Naive thymus-derived CD4-positive, alpha-beta T cell (primary cell): ENCODE results near the gene SERPINA10. TPM values are rescaled to one million over a fixed set of nuclear protein-coding genes. Genes with fewer than 3 reads are reported as not detected.

ENCODE experiments used
- ATAC-seq: fragments of 150-1000 bp; cut with Tn5 transposase; 2 replicates; pipeline ENCODE4 v1.10.0; 2021; ENCODE audit warnings: mild to moderate bottlenecking, moderate library complexity
- CTCF ChIA-PET: fragments of 350-600 bp; sonication (Branson Sonifier 250); formaldehyde crosslinking; loops from one replicate; lab custom pipeline; 2021; ENCODE audit warnings: antibody characterized with exemption; lab: Charles Lee
- POLR2A ChIA-PET: fragments of 350-600 bp; sonication (Branson Sonifier 250); formaldehyde crosslinking; loops from one replicate; lab custom pipeline; 2021; ENCODE audit warnings: antibody characterized with exemption, inconsistent platforms; lab: Charles Lee
- DNase-seq, 9 donors: peaks; one replicate each; pipeline versions ENCODE4 v3.0.0 to v3.0.0-alpha.2; 2020 to 2022; ENCODE audit warnings: mixed read lengths in 1 of 9
- H3K27ac ChIP-seq: one replicate; pipeline ENCODE4 v1.7.0; 2013; ENCODE audit warnings: mild to moderate bottlenecking, low read depth, low read length, moderate library complexity
- H3K27me3 ChIP-seq, 2 donors: one replicate each; pipeline ENCODE4 v1.7.0; 2013; ENCODE audit warnings: low read length in 2 of 2, mild to moderate bottlenecking in 2 of 2, moderate library complexity in 2 of 2; ENCODE audit not compliant: control insufficient read depth in 2 of 2, insufficient read depth in 2 of 2
- H3K36me3 ChIP-seq, 3 experiments: 1 replicate in 2 of 3; 2 replicates in 1 of 3; pipeline ENCODE4 v1.7.0; 2013; ENCODE audit warnings: low read length in 3 of 3, mild to moderate bottlenecking in 3 of 3, moderate library complexity in 1 of 3; ENCODE audit not compliant: insufficient read depth in 3 of 3, control insufficient read depth in 2 of 3
- H3K4me1 ChIP-seq, 2 donors: one replicate each; pipeline ENCODE4 v1.7.0; 2013; ENCODE audit warnings: low read length in 2 of 2, mild to moderate bottlenecking in 2 of 2, moderate library complexity in 1 of 2; ENCODE audit not compliant: control insufficient read depth in 2 of 2, insufficient read depth in 2 of 2
- H3K4me3 ChIP-seq: 2 replicates; pipeline ENCODE4 v1.7.0; 2013; ENCODE audit warnings: mild to moderate bottlenecking, low read length
- H3K9me3 ChIP-seq, 3 experiments: 1 replicate in 2 of 3; 2 replicates in 1 of 3; pipeline ENCODE4 v1.7.0; 2013; ENCODE audit warnings: low read length in 3 of 3; ENCODE audit not compliant: control insufficient read depth in 2 of 3
- H3K27ac Mint-ChIP-seq, 9 donors: one replicate each; pipeline ENCODE4 v1.8.0; 2020 to 2022; ENCODE audit warnings: mixed read lengths in 9 of 9, mild to moderate bottlenecking in 8 of 9, moderate library complexity in 5 of 9, inconsistent platforms in 2 of 9
- H3K27me3 Mint-ChIP-seq, 5 donors: one replicate each; pipeline ENCODE4 v1.8.0; 2021 to 2022; ENCODE audit warnings: mixed read lengths in 5 of 5, mild to moderate bottlenecking in 1 of 5
- H3K36me3 Mint-ChIP-seq, 5 donors: one replicate each; pipeline ENCODE4 v1.8.0; 2020 to 2022; ENCODE audit warnings: mixed read lengths in 5 of 5, mild to moderate bottlenecking in 3 of 5, inconsistent platforms in 1 of 5
- H3K4me1 Mint-ChIP-seq, 7 donors: one replicate each; pipeline ENCODE4 v1.8.0; 2020 to 2022; ENCODE audit warnings: mixed read lengths in 7 of 7, mild to moderate bottlenecking in 3 of 7, inconsistent platforms in 1 of 7
- H3K4me3 Mint-ChIP-seq, 10 donors: one replicate each; pipeline ENCODE4 v1.8.0; 2020 to 2022; ENCODE audit warnings: mild to moderate bottlenecking in 10 of 10, mixed read lengths in 10 of 10, moderate library complexity in 6 of 10, inconsistent platforms in 2 of 10
- H3K9me3 Mint-ChIP-seq, 11 donors: one replicate each; pipeline ENCODE4 v1.8.0; 2020 to 2022; ENCODE audit warnings: mixed read lengths in 11 of 11, mild to moderate bottlenecking in 4 of 11, inconsistent platforms in 1 of 11, moderate library complexity in 1 of 11
- intact Hi-C, 2 donors: fragments of 100-400 bp; cut with micrococcal nuclease; formaldehyde crosslinking; loops; one replicate each; pipeline ENCODE4 v1.15.1; 2023
- polyA plus RNA-seq, 2 donors: library from polyadenylated mRNA; unstranded; fragments of 300-500 nt; fragmentation: Illumina TruSeq; gene quantifications; one replicate each; pipeline ENCODE4 v1.2.3, GENCODE V29; 2021
- total RNA-seq, 6 experiments: library from RNA in 5 of 6; stranded (reverse) in 5 of 6; gene quantifications; 1 replicate in 5 of 6; 2 replicates in 1 of 6; pipeline ENCODE4 v1.2.3 and lab custom pipeline; 2021 to 2026

Gene SERPINA10
- total and polyA plus RNA-seq, 7 experiments from 2014 or later = not detected

- H3K27ac ChIP-seq = no peak overlapping the region
- POLR2A ChIA-PET = no interaction called here
- Mint-ChIP-seq H3K36me3 (no peaks in the 10 kb centered on the region), H3K27me3 (peaks cover 0 to 26% (median 12%) of the 10 kb centered on the region in 5 donors), H3K9me3 (peaks cover 0 to 11% (median 0%) of the 10 kb centered on the region in 11 donors), H3K27ac (no peak overlapping the region), H3K4me3 (no peak overlapping the region), H3K4me1 (no peaks in the 10 kb centered on the region)
- no peaks in the 10 kb centered on the region for H3K36me3 ChIP-seq
- intact Hi-C loops = no loop called here
- no peaks in the 10 kb centered on the region for H3K27me3 ChIP-seq
- H3K9me3 ChIP-seq = no peaks in the 10 kb centered on the region
- DNase-seq = no peak
- CTCF ChIA-PET = no interaction called here
- ATAC-seq = no peak
- no peak overlapping the region for H3K4me3 ChIP-seq
- no peaks in the 10 kb centered on the region for H3K4me1 ChIP-seq
Measured at GRCh38 chr14:94328196-94328595, 35.1 kb upstream of the SERPINA10 start.

GRCh38 chr14:94322648-94323570, 29.8 kb upstream of the SERPINA10 start, which contains the start of gene SERPINA6:
Gene SERPINA6, minus strand, starts transcription at chr14:94323336. Its CDS starts 8,688 bp downstream, at chr14:94314648.
- ChIA-PET POLR2A (no interaction called here), CTCF (no interaction called here)
- Histone ChIP-seq H3K36me3 (no peaks in the 10 kb centered on the region), H3K4me1 (no peaks in the 10 kb centered on the region), H3K9me3 (no peaks in the 10 kb centered on the region), H3K27ac (no peak within 1 kb of the TSS), H3K27me3 (no peaks in the 10 kb centered on the region), H3K4me3 (no peak within 1 kb of the TSS)
- H3K4me1 Mint-ChIP-seq = no peaks in the 10 kb centered on the region
- intact Hi-C loops = no loop called here
- H3K27ac Mint-ChIP-seq = no peak within 1 kb of the TSS
- ATAC-seq = no peak
- H3K4me3 Mint-ChIP-seq = no peak within 1 kb of the TSS
- H3K9me3 Mint-ChIP-seq = peaks cover 0 to 6% (median 0%) of the 10 kb centered on the region in 11 donors
- H3K36me3 Mint-ChIP-seq = no peaks in the 10 kb centered on the region
- peaks cover 7 to 22% (median 10%) of the 10 kb centered on the region in 5 donors for H3K27me3 Mint-ChIP-seq
- DNase-seq = no peak

- Histone ChIP-seq H3K4me1 (no peaks in the 10 kb centered on the region), H3K9me3 (no peaks in the 10 kb centered on the region), H3K36me3 (no peaks in the 10 kb centered on the region), H3K27me3 (no peaks in the 10 kb centered on the region), H3K27ac (no peak overlapping the region), H3K4me3 (no peak overlapping the region)
- Mint-ChIP-seq H3K9me3 (peaks cover 0 to 8% (median 0%) of the 10 kb centered on the region in 11 donors), H3K4me3 (no peak overlapping the region), H3K4me1 (no peaks in the 10 kb centered on the region), H3K36me3 (no peaks in the 10 kb centered on the region), H3K27me3 (peaks cover 7 to 26% (median 7%) of the 10 kb centered on the region in 5 donors), H3K27ac (no peak overlapping the region)
- intact Hi-C loops = no loop called here
- POLR2A ChIA-PET = no interaction called here
- DNase-seq (no peak), ATAC-seq (no peak)
- CTCF ChIA-PET = no interaction called here
Measured at GRCh38 chr14:94321421-94322271, 28.6 kb upstream of the SERPINA10 start.

- Histone ChIP-seq H3K27ac (no peak overlapping the region), H3K36me3 (no peaks in the 10 kb centered on the region), H3K4me1 (no peaks in the 10 kb centered on the region), H3K4me3 (no peak overlapping the region), H3K27me3 (no peaks in the 10 kb centered on the region), H3K9me3 (no peaks in the 10 kb centered on the region)
- Mint-ChIP-seq H3K36me3 (peaks cover 0 to 5% (median 0%) of the 10 kb centered on the region in 5 donors), H3K4me1 (no peaks in the 10 kb centered on the region), H3K27ac (no peak overlapping the region), H3K27me3 (peaks cover 0 to 18% (median 7%) of the 10 kb centered on the region in 5 donors), H3K9me3 (peaks cover 0 to 8% (median 2%) of the 10 kb centered on the region in 11 donors), H3K4me3 (no peak overlapping the region)
- ATAC-seq (peak; percentile 50), DNase-seq (no peak)
- ChIA-PET CTCF (no interaction called here), POLR2A (no interaction called here)
- intact Hi-C loops = no loop called here
Measured at GRCh38 chr14:94320243-94320642, 27.2 kb upstream of the SERPINA10 start.

GRCh38 chr14:94317259-94317658, 24.2 kb upstream of the SERPINA10 start:
- no peak for DNase-seq

GRCh38 chr14:94316692-94317091, 23.6 kb upstream of the SERPINA10 start:
- peaks cover 0 to 17% (median 5%) of the 10 kb centered on the region in 5 donors for H3K27me3 Mint-ChIP-seq
- no peak overlapping the region for H3K27ac Mint-ChIP-seq
- ChIA-PET CTCF (no interaction called here), POLR2A (no interaction called here)
- H3K36me3 ChIP-seq = no peaks in the 10 kb centered on the region
- ATAC-seq (no peak), DNase-seq (no peak)
- peaks cover 0 to 8% (median 2%) of the 10 kb centered on the region in 11 donors for H3K9me3 Mint-ChIP-seq
- no peak overlapping the region for H3K4me3 ChIP-seq
- no peaks in the 10 kb centered on the region for H3K4me1 Mint-ChIP-seq
- H3K27ac ChIP-seq = no peak overlapping the region
- H3K27me3 ChIP-seq = no peaks in the 10 kb centered on the region
- H3K4me3 Mint-ChIP-seq = no peak overlapping the region
- intact Hi-C loops = no loop called here
- no peaks in the 10 kb centered on the region for H3K4me1 ChIP-seq
- H3K9me3 ChIP-seq = no peaks in the 10 kb centered on the region
- peaks cover 0 to 5% (median 0%) of the 10 kb centered on the region in 5 donors for H3K36me3 Mint-ChIP-seq

More at GRCh38 chr14:94317259-94317658, 24.2 kb upstream of the SERPINA10 start:
- Mint-ChIP-seq H3K4me1 (no peaks in the 10 kb centered on the region), H3K27me3 (peaks cover 0 to 18% (median 6%) of the 10 kb centered on the region in 5 donors), H3K27ac (no peak overlapping the region), H3K4me3 (no peak overlapping the region), H3K9me3 (peaks cover 0 to 8% (median 2%) of the 10 kb centered on the region in 11 donors), H3K36me3 (peaks cover 0 to 5% (median 0%) of the 10 kb centered on the region in 5 donors)
- Histone ChIP-seq H3K36me3 (no peaks in the 10 kb centered on the region), H3K27me3 (no peaks in the 10 kb centered on the region), H3K9me3 (no peaks in the 10 kb centered on the region), H3K27ac (no peak overlapping the region), H3K4me1 (no peaks in the 10 kb centered on the region), H3K4me3 (no peak overlapping the region)
- ChIA-PET CTCF (no interaction called here), POLR2A (no interaction called here)
- no peak for ATAC-seq
- intact Hi-C loops = no loop called here
